Measurements from ENCODE around the gene SPDYA.
"Not testable (repeated sequence)": the region's sequence is repeated elsewhere in the genome, so short reads cannot be mapped to it uniquely, and the experiment has no call there.

SPDYA gene

GRCh38 chr2:28810384-28811285 is at the start of gene SPDYA:
Gene SPDYA, plus strand, starts transcription at chr2:28810834. Its CDS starts 5,181 bp downstream, at chr2:28816015.
- DNase-seq = peak; percentile 93

- DNase-seq = no peak
Observed at GRCh38 chr2:28761420-28761819, 49.2 kb upstream of the SPDYA start.

DNA sequence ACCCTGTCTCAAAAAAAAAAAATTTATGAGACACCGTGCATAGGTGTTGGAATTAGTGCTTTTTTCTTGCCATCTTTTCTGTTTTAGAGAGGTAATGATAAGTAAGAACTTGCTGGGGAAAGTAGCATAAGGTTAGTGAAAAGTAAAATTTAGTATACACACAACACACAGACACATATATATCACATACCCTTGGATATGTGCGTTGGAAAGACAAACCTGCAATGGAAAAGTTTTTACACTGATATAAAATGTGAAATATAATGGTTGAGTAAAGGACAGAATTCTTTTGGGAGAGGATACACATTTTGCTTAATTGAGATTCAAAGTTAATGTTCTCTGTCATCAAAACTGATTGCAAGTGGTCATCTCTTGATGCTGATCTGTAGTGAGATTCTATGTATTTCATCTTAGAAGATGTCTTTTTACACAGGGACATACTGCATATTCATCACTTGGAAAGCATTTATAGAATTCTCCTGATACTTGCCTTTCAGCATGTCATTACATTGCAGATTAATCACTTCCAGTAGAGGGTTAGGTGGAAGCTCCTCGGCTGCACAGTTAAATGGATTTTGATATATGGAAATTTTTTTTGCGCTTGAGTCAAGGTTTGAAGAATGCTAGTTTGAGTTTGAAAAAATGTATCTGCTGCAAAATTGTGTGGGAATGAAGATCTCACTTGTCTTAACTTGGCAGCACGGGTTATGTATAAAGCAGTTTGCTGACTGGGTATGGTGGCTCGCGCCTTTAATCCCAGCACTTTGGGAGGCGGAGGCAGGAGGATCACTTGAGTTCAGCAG is 45.5 kb upstream of the SPDYA start:
- DNase-seq = no peak

DNA sequence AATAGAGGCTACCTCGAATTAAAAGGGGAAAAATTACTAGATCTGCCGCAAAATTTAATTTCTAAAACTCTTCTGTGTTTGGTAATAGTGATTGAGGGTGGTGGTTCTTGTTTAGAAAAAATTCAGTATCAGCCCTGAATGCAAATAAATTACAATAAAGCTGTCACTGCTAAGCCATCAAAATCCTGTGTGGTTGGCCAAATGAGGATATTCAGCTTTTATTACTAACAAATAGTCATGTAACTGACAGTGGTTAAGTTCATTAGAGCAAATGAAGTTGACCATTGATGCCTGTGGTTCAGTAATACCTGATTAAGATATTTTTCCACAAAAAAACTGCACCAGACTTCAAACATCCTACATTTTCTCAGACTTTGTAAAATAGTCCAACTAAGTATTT is 44.6 kb upstream of the SPDYA start:
- no peak for DNase-seq

DNA sequence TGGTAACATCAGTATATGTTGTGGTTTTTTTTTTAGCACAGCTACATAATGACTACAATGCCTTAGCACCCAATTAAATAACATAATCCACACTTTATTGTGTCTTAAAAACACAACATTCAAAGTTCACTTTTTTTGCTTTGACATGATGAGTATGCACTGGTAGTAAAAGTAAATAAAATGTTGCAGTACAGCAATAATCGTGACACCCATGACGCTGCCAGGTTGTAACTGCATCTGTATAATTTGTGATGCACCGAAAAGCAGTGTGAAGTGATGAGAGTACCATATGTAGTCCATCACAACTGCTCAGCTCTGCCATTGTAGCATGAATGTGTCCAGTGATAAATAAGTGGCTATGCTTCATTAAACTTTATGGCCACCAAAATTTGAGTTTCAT is 43.3 kb upstream of the SPDYA start:
- no peak for DNase-seq

GRCh38 chr2:28768422-28768821 is 42.2 kb upstream of the SPDYA start:
- DNase-seq = no peak

GRCh38 chr2:28768952-28769351 is 41.7 kb upstream of the SPDYA start:
- no peak for DNase-seq

DNA sequence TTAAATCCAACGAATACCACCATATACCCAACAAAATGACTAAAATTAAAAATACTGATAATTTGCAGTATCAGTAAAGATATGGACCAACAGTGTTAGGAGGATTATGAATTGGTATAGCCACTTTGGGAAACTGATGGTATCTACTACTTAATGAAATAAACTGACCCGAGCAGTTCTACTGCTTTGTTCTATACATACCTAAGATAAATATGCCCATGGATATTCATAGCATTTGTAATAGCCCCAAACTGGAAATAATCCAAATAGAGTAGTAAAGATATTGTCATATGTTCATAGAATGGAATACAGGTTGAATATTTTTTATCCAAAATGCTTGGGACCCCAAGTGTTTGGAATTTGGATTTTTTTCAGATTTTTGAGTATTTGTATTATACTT is 38.3 kb upstream of the SPDYA start:
- DNase-seq = no peak

DNA sequence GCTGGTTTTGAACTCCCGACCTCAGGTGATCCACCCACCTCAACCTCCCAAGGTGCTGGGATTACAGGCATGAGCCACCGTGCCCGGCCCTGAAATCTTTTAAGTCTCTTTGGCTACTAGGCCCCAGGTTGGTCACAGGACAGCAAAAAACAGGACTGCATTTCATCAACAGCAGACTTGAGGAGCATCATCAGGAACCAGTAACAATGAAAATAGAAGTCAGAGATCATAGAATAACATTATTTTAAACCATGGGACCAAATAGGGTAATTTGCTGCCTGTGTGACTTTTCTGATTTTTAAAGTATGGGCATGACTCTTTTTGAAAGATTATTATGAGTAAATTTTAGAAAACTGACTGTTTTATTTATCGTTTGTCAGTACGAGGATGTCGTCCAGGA is 34.2 kb upstream of the SPDYA start:
- no peak for DNase-seq

GRCh38 chr2:28778392-28778791 is 32.2 kb upstream of the SPDYA start:
- no peak for DNase-seq

DNA sequence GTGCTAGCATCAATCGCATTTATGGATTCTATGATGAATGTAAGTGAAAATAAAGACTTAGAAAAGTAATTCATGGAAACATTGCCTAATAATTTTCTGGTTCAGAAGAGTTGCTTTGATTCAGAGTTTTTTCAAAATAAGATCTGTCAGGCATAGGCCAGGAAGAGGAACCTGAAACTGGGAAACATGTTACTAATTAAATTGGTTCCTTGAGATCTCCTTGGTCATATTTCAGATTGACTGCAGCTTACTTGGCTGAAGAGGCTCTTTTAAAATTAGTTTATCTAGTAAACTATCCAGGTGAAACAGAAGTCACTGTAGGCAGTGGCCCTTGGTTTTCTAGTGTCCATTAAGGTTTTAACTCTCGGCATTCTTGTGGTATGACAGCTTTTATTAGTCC is 31.6 kb upstream of the SPDYA start:
- DNase-seq = no peak

- DNase-seq = no peak
Observed at GRCh38 chr2:28780496-28780895, 30.1 kb upstream of the SPDYA start.

DNA sequence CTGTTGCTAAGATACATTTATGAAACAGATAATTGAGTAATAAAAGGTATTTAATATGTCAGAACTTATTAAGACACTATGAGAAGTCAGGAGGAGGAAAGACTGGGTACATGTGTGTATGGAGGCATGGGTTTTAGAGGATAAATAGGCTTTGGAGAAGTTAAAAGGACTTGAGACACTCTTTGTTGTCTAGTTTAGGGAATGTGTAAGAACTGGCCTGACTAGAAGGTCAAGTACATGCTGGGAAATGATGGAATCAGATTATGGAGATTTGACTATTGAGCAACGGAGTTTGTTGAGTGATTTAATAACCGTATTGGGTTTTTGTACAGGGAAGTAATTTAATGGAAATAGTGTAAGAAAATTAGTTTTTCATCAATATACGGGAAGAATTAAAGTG is 28.2 kb upstream of the SPDYA start:
- DNase-seq = no peak

- not testable (repeated sequence) for DNase-seq
Observed at GRCh38 chr2:28784570-28784969, 26.1 kb upstream of the SPDYA start.

- no peak for DNase-seq
Observed at GRCh38 chr2:28796620-28797019, 14.0 kb upstream of the SPDYA start.

DNA sequence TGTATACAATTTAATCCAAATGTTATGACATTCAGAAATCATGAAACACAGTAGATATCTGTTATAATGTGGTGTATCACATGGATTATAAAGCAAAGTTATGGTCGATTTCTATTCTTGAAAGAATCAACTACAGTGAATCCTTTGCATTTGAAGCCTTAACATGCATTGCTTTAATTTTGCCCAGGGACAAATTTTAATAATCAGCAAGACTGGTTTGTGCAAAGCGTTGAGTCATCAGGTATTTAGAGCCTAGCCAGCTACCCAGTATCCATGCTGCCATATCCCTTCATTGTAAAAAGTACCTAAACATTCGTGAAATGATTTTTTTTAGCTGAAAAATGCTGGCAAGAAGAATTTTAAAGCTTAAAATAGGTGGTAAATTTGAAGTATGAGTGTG is 8.9 kb upstream of the SPDYA start:
- no peak for DNase-seq

DNA sequence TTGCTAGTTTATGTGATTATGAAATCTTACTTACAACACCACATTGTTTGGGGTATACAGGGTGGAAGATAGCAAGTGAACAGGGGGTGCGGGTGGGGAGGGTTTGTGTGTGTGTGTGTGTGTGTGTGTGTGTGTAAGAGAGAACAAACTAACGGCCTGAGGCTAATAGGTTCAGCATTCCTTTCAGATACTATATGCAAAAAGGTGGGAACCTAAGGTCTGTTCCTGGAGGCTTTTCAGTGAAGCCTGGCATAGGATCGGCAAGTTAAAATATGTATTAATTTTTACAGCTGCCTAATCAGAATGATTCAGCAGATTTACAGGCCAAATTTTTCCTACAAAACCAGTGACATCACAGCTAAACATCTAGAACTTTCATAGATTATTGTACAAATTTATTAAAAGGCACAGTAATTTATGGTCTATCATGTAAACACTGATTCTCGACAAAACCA is 7.6 kb upstream of the SPDYA start:
- DNase-seq = no peak

DNA sequence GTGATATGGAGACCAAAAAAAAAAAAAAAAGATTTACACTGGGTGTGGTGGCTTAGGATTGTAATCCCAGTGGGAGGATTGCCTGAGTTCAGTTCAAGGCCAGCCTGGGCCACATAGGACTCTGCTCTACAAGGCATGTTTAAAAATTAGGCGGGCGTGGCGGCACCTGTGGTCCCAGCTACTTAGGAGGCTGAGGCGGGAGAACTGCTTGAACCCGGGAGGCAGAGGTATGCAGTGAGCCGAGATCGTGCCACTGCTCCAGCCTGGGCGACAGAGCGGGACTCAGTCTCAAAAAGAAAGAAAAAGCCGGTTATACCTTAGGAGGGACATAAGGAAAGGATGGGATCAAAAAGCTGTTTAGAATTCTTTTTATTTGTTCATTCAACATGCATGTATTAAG is 707 bp upstream of the SPDYA start:
- no peak for DNase-seq

GRCh38 chr2:28818053-28818452 is 7.4 kb downstream of the SPDYA start:
- DNase-seq = no peak

- DNase-seq = peak; percentile 71
Observed at GRCh38 chr2:28821295-28821958, 10.8 kb downstream of the SPDYA start.

DNA sequence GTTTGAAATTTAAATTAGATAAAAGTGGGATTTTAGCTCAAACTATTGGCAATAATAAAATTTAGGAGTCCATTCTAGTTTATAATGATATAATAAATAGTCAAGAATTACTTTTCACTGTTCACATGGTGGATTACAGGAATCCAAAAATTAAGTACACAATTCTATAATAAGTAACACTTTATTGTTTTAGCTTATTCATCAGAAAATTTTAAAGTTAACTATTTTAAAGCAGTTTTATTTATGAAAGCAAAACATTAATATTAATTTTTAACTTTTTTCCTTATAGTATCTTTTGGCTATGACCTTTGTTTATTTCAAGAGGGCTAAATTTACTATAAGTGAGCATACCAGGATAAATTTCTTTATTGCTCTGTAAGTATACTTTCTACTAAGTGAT is 11.4 kb downstream of the SPDYA start:
- DNase-seq = no peak

- no peak for DNase-seq
Observed at GRCh38 chr2:28824207-28824606, 13.6 kb downstream of the SPDYA start.

- no peak for DNase-seq
Observed at GRCh38 chr2:28824870-28825269, 14.2 kb downstream of the SPDYA start.

DNA sequence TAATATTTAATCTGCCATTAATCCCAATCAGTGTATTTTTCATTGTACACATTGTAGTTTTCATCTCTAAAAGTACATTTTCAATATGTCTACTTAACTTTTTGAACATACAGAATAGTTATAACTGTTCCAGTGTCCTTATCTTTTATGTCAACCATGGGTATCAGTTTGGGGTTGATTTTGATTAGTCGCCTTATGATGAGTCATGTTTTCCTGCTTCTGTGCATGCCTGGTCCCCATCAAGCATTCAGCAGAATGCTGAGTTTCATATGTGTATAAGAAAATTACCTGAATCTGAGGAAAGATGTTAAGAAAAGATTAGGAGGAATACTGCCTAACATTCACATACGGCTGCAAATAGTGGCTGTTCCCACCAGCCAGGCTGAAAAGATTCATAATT is 17.7 kb downstream of the SPDYA start:
- DNase-seq = no peak

Data from activated effector memory CD4-positive, alpha-beta T cell treated with anti-CD3 and anti-CD28 coated beads, Interleukin-2, amount 50 U/mL, for 16 hours (primary cell).